GM21619 (cell line): ENCODE results near the gene BDKRB2.

Experiments used
- ATAC-seq: cut with Tn5 transposase; IDR thresholded peaks from one replicate; pipeline ENCODE4 v1.9.1; 2021; ENCODE audit not compliant: unreplicated experiment

BDKRB2 gene

GRCh38 chr14:96268431-96269358 is 64.1 kb downstream of the BDKRB2 start:
- no peak for ATAC-seq

- ATAC-seq, result no peak
Measured at GRCh38 chr14:96269359-96269710, 64.7 kb downstream of the BDKRB2 start.

- no peak for ATAC-seq
Measured at GRCh38 chr14:96270565-96271420, 66.2 kb downstream of the BDKRB2 start.

GRCh38 chr14:96271421-96271762 is 66.8 kb downstream of the BDKRB2 start:
- no peak for ATAC-seq

- ATAC-seq, result no peak
Measured at GRCh38 chr14:96272777-96273473, 68.3 kb downstream of the BDKRB2 start.

- no peak for ATAC-seq
Measured at GRCh38 chr14:96273629-96274028, 69.0 kb downstream of the BDKRB2 start.

- ATAC-seq, result no peak
Measured at GRCh38 chr14:96274122-96274521, 69.5 kb downstream of the BDKRB2 start.

GRCh38 chr14:96274543-96274942 is 69.9 kb downstream of the BDKRB2 start:
- no peak for ATAC-seq

- no peak for ATAC-seq
Measured at GRCh38 chr14:96275177-96276112, 70.8 kb downstream of the BDKRB2 start.

- ATAC-seq, result no peak
Measured at GRCh38 chr14:96277890-96278289, 73.3 kb downstream of the BDKRB2 start.

GRCh38 chr14:96279564-96279963 is 74.9 kb downstream of the BDKRB2 start:
- ATAC-seq, result no peak

- ATAC-seq, result no peak
Measured at GRCh38 chr14:96280104-96280503, 75.5 kb downstream of the BDKRB2 start.

- ATAC-seq, result no peak
Measured at GRCh38 chr14:96281486-96281885, 76.8 kb downstream of the BDKRB2 start.

GRCh38 chr14:96284008-96284407 is 79.4 kb downstream of the BDKRB2 start:
- no peak for ATAC-seq

GRCh38 chr14:96284430-96284829 is 79.8 kb downstream of the BDKRB2 start:
- ATAC-seq, result no peak

- ATAC-seq, result no peak
Measured at GRCh38 chr14:96285667-96286066, 81.0 kb downstream of the BDKRB2 start.

- ATAC-seq, result no peak
Measured at GRCh38 chr14:96286251-96286650, 81.6 kb downstream of the BDKRB2 start.

GRCh38 chr14:96287856-96288255 is 83.2 kb downstream of the BDKRB2 start:
- ATAC-seq, result no peak
